ENCODE data around the gene RAPGEF1.

The RAPGEF1 gene

DNA sequence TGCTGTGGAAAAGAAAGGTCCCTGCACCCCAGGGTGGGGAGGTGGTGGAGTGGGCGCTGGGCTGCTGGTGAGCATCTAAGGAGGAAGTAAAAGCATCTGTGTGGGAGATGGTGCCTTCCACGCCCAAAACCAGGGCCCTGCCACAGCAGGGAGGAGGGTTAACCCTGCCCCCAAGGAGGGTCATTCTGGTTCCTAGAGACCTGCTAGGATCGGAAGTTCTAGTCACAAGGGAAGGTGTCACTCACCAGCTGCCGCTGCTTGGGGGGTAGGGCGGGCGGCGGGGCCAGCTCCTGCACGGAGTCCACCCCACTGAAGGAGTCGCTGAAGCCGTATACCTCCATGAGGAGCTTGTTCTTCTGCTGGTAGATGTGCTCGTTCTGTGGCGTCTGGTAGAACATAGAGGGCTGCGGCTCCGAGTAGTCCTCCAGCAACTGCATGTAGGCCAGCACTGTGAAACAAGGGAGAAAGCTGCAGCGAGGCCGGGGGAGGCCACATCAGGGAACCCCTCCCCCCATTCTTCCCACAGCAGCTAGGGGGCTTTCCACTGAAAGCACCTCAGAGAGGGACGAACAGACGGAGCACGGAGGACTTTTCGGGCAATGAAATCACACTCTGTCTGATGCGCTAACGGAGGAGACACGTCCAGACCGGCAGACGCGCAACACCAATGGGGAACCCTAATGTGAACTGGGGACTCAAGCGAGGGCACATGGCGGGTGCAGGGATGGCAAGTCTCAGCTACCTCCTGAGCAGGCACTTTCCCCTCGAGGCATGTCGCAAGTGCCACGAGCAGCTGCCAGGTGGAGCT is 118.1 kb downstream of the RAPGEF1 start:
- DNase-seq: no peak

GRCh38 chr9:131620764-131621520 is 118.9 kb downstream of the RAPGEF1 start:
- no peak for DNase-seq

- no peak for DNase-seq
Observed at GRCh38 chr9:131619680-131620079, 120.2 kb downstream of the RAPGEF1 start.

GRCh38 chr9:131618785-131619184 is 121.1 kb downstream of the RAPGEF1 start:
- DNase-seq: no peak

- DNase-seq: no peak
Observed at GRCh38 chr9:131618071-131618479, 121.8 kb downstream of the RAPGEF1 start.

DNA sequence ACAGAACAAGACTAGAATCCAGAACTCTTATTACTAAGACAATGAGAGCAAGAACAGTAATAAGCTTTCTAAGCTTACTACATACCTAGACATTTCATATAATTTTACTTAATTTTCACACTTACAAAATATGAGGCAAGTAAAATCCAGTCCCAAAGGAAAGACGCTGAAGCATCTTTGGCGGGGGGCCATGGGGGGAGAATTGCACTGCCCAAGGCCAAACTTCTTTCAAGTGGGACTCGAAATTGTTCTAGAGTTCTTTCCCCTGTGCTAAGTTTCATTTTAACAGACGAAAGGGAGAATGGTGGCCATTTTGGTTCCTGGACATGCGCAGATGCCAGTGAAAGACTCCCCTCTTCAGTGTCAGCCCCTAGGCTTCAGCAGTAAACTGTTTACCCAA is 122.3 kb downstream of the RAPGEF1 start:
- DNase-seq: no peak

DNA sequence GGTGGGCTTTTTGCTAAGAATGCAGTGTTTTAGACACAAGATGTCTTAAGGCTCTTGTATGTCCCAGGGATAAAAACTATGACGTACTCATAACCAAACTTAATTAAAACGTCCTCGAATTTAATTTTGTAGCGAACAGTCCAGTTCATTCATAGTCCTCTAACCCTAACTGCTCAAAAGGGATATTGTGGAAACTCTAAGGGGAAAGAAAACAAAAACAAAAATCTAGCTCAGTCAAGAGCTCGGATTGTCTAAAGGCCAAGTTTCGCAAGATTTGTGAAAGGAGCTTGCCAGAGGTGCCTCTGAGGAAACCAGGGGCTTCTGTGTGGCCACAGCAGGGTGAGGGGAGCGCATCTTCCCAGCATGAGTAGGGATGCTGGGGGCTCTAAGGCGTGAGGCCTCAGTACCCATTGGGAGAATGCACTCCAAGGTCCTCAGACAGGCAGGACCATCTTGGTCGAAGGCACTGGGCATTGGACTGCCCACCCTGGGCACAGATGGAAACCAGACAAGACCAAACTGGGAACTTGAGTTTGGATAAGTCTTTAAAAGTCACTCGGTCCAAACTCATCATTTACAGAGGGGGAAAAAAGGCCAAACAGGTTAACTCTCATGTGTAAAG is 122.8 kb downstream of the RAPGEF1 start:
- no peak for DNase-seq

DNA sequence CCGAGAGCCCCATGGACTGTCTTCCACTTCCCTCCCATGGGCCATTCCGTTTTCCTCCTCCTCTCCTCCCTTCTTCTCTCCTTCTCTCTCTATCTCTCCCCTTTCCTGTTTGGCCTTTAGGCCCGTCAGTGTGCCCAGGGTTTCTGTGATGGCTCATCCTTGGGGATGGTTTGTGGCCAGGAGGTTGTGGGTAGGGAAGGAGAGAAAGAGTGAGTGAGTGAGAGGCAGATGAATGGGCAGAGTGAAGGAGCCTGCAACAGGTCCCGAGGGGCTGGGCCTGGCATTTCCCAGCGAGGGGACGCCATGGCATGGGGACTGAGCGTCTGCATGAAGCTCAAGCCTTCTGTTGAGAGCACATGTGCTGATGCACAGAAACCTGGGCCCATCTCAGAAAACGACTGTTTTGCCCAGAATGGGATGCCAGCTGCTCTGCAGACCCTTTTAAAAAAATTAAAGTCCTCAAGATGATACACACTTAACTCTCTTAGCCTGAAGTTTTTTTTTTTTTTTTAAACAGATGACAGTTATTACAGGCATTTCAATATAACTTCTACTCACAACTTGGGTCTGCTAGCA is 125.4 kb downstream of the RAPGEF1 start:
- no peak for DNase-seq

DNA sequence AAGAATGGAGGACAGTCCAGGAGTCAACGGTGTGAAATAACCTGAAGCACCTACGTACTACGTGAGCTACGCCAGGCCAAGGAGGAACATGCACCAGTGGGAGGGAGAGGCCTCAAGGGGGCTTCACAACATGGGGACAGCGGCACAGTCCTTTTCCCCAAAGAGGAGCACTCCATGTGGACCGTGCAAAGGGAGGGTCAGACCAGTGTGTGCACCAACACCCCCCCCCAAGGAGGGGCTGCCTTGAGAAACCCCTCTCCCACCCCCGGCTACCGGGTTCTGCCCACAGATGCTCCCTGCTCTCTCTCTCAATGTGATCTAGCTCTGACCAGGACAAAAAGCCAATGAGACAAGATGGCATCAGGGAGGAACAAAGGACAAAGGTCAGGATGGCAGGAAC is 126.0 kb downstream of the RAPGEF1 start:
- DNase-seq: no peak

GRCh38 chr9:131612851-131613250 is 127.0 kb downstream of the RAPGEF1 start:
- no peak for DNase-seq

GRCh38 chr9:131611586-131612315 is 128.1 kb downstream of the RAPGEF1 start:
- no peak for DNase-seq

DNA sequence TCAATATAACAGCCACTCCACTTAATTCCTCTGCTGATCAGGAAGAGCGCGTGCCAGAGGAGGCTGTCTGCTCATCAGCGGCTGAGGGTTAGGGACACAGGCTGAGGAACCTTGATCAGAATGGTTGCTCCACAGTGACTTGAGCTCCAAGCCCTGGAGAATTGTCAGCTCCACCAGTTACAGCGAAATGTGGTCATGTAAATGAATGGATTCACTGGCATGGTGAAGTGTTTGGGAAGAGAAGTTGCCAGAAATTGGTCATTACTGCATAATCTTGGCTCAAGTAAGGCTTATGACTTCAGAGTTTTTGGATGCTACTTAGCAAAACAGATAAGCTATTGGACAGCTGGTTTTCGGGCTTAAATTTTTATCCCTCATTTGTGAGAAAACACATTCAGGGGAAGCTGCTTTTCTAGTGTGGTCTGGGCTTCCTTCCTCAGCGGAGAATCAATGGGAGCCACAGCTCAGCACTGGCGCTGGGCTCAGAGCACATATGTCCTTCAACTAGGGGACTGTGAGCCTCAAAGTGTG is 129.6 kb downstream of the RAPGEF1 start:
- DNase-seq: no peak

GRCh38 chr9:131609099-131609830 is 130.6 kb downstream of the RAPGEF1 start:
- DNase-seq: no peak

GRCh38 chr9:131608493-131609037 is 131.3 kb downstream of the RAPGEF1 start:
- DNase-seq: no peak

DNA sequence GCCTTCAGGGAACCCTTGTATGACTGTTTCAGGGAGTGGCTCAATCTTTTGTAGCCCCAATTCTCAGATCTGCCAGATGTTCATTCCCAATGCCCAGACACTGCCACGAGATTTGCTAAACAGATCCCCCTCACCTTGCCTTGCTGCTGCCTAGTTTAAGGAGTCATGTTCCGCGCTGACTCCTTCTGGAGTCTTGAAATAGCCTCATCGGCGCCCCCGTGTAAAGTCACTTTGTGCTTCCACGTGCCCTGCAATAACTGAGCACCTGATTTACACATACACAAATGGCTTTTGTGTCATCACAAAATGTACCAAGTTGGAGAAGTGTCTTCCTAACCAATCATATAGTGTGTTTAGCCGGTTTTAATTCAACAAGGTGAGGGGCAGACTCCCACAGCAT is 132.3 kb downstream of the RAPGEF1 start:
- no peak for DNase-seq

- DNase-seq: no peak
Observed at GRCh38 chr9:131606896-131607567, 132.8 kb downstream of the RAPGEF1 start.

- DNase-seq: no peak
Observed at GRCh38 chr9:131605770-131606590, 133.9 kb downstream of the RAPGEF1 start.

DNA sequence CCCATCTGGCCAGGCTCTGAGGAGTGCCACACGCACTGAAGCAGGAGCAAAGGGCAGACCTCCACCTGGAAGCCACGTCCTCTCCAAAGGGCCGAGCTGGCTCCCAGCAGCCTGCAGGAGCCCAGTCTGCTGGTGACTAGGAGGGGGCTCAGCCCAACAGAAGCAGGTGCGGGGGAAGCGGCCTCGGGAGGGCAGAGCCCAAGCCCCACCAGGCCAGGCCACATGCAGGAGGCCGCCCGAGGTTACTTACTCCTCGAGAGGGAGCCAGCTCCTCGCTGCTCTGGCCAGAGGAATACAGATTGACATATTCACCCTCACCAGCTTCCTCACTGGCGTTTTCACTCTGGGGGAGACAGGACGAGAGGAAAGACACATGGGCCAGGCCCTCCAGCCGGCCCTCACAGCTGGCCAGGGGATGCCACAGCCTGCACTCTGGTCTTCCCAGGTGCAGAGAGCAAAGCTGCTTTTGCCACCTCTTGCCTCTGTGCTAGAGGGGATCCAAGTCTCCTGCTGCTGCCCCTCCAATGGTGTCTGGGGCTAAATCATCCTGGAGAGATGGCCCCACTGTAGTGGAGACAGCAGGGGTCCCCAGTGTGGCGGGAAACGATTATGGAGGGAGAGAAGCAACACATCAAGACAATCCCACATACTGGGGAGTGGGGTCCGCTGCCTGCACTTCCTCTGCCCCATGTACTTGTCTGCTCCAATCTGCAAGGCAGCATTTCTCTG is 136.0 kb downstream of the RAPGEF1 start:
- no peak for DNase-seq

- no peak for DNase-seq
Observed at GRCh38 chr9:131603199-131603598, 136.7 kb downstream of the RAPGEF1 start.

Data from NCI-H187 (cell line).